ENCODE results near the gene AP3S1.

AP3S1 gene

DNA sequence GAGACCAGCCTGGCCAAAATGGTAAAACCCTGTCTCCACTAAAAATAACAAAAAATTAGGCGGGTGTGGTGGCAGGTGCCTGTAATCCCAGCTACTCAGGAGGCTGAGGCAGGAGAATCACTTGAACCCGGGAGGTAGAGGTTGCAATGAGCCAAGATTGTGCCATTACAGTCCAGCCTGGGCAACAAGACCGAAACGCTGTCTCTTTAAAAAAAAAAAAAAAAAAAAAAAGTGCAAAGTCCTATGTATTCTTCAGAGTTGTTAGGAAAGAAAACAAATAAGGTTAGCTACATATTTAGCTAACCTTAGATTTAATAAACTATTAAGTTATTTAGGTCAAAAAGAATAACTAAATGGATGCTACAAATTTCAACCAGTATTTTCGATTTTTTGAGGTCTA is 11.8 kb upstream of the AP3S1 start:
- DNase-seq: no peak

GRCh38 chr5:115831163-115831768 is 10.5 kb upstream of the AP3S1 start:
- DNase-seq: no peak

GRCh38 chr5:115835481-115835880 is 6.3 kb upstream of the AP3S1 start:
- DNase-seq: no peak

DNA sequence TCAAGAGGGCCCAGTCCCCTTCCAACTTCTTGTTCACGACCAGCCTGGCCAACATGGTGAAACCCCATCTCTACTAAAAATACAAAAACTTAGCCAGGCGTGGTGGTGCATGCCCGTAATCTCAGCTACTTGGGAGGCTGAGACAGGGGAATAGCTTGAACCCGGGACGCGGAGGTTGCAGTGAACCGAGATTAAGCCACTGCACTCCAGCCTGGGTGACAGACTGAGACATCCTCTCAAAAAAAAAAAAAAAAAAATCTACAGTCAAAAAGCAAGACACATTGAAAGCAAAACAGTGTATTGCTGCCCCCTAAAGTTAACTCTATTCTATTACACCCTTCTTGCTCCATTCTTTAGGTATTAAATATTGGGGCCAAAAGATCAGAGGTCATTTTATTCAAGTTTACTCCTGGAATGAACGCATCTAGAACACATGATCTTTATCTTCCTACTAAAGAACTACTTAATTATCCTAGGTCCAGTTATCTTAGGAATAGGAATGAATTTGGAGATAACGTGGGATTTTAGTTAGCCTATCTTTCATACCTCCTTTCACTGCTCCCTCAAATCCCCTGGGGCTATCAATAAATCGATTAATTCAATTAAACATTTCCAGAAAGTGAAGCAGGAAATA is 2.7 kb upstream of the AP3S1 start:
- peak; percentile 12 for DNase-seq

DNA sequence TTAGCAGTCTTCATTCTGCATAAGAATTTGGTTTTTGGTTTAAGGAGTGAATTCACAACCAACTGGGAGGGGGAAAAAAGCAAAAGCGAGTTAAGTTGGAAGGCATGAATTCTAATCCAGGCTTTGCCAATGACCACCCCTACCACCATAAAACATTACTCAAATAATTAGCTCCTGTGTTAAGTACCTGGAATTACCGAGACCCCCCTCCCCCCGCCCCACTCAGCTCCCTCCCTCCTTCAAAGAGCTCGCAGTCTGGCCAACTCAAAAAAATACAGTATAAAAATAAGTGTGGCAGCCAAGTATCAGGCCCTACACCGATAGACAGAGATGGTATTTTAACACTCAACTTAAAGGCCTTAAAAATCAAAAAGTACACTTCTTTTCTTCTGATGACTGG is 862 bp upstream of the AP3S1 start:
- DNase-seq: no peak

DNA sequence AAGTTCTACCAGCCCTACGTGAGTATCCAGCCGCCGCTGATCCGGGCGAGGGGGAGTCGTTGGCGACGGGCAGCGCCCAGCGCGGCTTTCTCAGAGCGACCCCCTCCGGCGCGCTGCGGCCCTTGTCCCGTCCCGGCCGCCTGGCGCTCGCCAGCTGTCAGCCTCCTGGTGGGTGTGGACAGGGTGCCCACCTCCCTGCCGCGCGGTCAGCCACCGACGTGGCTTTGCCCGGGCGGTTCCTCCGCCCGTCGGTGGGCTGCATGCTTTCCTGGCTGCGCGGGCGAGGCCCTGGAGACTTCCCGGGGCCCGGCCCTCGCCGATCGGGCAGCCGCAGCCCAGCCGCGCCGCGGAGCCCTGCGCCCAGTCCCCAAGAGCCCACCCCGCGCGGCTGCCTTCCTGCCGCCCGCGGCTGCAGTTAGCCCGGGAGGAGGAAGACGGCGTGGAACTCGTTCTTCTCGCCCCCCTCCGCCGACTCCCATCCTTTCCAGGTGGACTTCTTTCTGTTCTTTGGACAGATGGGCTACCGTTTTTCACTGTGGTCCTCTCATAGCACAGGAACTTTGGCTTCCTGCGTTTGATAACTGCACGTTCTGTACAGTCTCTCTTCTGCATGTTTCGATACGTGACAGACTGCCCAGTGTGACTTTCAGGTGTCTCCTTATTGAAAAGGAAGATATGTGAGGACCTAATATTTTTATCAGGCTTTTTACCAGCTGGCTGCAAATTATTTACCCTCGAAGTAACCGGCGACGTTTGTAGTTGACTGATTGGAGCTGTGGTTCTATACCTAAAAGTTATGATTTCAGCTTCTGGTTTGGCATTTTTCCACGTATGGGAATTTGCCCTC is 577 bp downstream of the AP3S1 start:
- DNase-seq: peak; percentile 65

- DNase-seq: no peak
Observed at GRCh38 chr5:115842952-115843351, 1.2 kb downstream of the AP3S1 start.

DNA sequence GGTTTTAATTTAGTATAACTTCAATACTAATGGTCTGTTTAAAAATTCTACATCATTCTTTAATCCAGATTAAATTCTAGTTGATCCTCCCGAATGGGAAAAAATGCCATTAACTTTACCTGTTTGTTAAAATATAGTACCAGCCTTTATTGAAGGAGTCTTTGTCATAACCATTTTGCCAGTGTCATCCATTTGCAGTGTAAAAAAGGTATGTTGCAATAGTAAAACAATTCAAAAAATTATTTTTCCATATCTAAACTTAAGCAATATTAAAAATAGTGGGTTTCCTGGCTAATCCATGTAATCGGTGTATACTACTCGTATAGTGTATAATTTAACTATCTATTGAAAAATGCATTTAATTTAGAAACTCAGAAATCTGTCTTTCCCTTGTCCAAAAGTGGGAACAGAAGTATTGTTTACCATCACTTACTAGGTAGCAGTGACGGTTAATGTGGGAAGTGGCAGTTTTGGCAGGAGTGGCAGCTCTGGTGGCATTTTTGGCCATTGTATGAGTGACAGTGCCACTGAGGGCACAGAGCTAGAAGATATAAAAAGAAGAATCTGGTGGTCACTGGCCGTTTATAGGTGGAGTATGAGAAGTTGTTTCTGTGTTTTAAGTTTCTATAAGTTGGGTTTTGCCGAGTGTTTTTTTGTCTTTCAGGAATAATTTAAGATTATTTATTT is 1.9 kb downstream of the AP3S1 start:
- DNase-seq: no peak

DNA sequence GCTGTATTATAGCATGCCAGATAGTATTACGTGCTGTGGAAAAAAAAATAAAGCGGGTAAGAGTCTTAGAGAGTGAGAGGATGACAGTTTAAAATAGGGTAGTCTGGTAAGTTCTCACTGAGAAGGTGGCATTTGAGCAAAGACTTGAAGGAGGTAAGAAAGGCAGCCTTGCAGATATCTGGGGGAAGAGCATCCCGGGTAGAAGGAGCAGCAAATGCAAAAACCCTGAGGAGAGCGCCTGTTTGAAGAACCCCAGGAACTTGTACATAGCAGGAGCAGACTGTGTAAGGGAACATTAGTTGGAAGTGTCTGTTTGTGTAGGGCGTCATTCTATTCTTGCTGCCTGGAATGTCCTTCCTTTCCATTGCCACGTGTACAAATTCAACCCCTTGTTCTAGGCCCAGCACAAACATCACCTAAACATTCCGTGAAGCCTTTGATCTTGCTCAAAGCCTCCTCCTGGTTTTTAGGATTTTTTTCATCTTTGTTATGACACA is 2.6 kb downstream of the AP3S1 start:
- no peak for DNase-seq

DNA sequence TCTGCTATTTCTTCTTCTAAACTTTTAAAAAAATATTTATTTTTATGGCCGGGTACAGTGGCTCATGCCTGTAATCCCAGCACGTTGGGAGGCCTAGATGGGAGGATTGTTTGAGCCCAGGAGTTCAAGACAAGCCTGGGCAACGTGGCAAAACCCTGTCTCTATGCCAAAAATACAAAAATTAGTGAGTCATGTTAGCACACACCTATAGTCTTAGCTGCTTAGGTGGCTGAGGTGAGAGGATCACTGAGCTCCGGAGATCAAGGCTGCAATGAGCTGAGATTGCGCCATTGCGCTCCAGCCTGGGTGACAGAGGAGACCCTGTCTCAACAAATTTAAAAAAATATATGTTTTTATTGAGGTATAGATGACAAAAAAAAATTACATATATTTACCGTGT is 5.6 kb downstream of the AP3S1 start:
- DNase-seq: no peak

DNA sequence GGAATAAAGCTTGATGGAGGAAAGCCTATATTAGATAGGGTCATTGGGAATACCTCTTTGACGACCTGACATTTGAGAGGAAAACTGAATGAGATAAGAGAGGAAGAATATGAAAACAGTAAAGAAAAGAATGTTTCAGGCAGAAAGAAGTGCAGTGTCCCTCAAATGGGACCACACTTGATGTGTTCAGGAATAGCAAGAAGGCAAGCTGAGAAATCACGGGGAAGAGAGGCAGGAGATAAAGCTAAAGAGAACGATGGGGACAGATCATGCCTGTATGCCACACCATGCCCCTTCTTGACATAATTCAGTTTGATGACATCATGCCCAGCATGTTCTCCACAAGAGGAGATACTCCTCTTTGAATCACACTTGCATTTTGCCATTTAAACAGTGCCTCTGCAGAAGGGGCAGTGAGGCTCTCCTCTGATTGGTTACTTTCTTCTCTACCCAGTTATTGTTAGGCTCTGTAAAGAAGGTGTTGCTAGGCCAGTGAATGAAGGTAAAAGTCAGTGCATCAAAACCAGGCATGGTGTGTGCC is 7.6 kb downstream of the AP3S1 start:
- DNase-seq: no peak

DNA sequence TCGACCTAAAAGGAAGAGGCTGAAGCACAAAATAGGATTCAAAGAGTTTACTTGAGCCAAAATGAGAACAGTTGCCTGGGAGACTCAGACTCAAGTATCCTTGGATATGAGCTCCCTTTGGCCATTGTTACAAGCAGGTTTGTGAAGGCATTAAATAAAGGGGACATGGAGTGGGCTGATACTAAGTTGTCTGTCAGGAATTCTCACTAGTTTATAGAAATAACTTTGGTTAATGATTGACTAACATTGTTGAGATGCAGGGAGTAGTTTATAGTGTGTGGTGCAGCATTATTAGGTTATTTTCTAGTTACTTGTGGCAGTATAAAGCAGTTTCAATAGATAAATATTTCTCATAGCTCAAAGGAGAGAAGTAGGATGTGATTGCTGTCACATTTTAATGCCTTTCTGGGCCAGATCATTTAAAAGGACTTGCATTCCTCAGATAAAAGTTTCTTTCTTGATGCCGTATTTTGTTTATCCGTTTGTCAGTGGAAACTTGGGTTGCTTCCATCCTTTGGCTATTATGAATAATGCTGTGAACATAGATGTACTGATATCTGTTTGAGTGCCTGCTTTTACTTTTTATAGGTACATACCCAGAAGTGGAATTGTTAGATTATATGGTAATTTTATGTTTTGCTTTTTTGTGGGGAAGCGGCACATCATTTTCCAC is 9.1 kb downstream of the AP3S1 start:
- DNase-seq: no peak

GRCh38 chr5:115854139-115854538 is 12.4 kb downstream of the AP3S1 start:
- DNase-seq: no peak

- no peak for DNase-seq
Observed at GRCh38 chr5:115855959-115856358, 14.2 kb downstream of the AP3S1 start.

GRCh38 chr5:115857057-115857479 is 15.3 kb downstream of the AP3S1 start:
- DNase-seq: no peak

GRCh38 chr5:115857626-115858349 is 16.1 kb downstream of the AP3S1 start:
- DNase-seq: no peak

- DNase-seq: no peak
Observed at GRCh38 chr5:115858396-115858795, 16.7 kb downstream of the AP3S1 start.

DNA sequence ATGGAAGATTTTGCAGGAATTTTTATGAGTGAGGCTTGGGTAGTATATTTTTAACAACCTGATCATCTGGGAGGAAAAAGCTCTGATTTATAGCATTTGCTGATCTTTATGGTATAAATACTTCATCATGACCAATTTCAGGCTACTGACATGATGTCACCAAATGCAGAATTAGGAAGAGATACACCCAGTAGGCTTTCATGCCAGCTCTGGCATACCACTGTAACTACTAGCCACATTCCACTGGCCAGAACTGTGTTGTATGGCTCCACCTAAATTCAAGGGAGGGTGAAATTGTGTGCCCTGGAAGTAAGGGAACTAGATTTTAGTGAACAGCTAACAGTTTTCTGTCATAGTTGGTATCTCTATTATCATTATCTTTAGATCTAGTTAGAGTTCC is 17.6 kb downstream of the AP3S1 start:
- no peak for DNase-seq

- no peak for DNase-seq
Observed at GRCh38 chr5:115869256-115869795, 27.6 kb downstream of the AP3S1 start.

- DNase-seq: no peak
Observed at GRCh38 chr5:115872447-115872846, 30.7 kb downstream of the AP3S1 start.

GRCh38 chr5:115873392-115873791 is 31.7 kb downstream of the AP3S1 start:
- no peak for DNase-seq

All from GDM1 (cell line).